SIG-M5 treated with dmso at 0.1 percent for 504 hours (cell line): Measurements from ENCODE around the gene RHBDD1.
"Not testable (repeated sequence)": the region's sequence is repeated elsewhere in the genome, so short reads cannot be mapped to it uniquely, and the experiment has no call there.

Source experiments
- DNase-seq: peaks from one replicate; lab custom pipeline; 2025; ENCODE audit not compliant: unreplicated experiment; lab: John Stamatoyannopoulos, UW

Gene RHBDD1

DNA sequence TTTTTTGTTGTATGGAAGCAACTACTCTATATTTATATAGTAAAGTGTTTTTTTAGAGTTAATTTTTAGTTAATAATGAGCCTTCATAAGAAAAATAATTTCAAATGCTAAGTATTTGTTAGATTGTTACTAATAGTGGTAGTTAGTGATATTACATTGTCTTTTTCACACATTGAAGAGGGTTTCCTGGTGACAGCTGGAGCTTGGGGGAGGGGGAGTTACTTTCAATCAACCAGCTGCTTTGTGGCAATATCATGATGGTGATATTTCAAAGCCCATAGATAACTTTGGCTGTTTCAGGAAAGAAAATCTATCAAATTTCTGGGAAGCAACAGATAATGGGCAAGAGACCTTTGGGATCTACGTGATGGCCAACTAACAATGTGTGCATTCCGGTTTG, 4.1 kb downstream of the RHBDD1 start:
- DNase-seq: no peak

DNA sequence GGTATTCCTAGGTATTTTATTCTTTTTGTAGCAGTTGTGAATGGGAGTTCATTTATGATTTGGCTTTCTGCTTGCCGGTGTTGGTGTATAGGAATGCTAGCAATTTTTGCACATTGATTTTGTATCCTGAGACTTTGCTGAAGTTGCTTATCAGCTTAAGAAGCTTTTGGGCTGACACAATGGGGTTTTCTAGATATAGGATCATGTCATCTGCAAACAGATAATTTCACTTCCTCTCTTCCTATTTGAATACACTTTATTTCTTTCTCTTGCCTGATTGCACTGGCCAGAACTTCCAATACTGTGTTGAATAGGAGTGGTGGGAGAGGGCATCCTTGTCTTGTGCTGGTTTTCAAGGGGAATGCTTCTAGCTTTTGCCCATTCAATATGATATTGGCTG, 7.1 kb downstream of the RHBDD1 start:
- not testable (repeated sequence) for DNase-seq

DNA sequence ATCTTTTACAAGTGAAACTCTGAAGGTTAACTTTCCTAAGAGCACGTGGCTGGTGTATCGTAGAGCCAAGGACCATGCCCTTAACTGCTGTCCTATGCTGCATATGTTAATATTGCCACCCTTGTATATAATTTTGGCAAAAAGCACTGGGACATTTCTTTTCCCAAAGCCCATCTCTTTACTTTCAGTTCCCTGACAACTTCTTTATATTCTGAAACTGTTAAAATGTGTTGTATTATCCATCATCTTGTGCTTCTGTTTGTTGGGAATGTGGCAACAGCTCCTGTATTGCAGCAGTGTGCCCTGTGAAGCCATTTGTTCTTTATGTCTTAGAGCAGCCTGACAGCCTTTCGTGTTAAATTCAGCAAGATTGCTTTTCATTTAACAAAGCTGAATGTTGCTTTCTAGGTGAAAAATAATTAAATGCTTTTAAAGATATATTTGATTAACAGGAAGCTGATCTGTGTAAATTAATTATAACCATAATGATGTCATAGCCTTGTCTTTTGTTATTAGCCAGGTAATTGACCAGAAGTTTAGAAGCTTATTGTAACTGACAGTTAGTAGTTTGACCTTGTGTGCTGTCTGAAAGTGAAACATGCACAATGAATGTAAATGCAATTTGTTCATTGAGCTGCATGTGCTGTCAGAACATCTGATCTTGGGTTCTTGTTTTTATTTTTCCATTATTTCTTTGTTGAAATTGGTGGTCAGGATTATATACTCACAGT, 9.7 kb downstream of the RHBDD1 start:
- no peak for DNase-seq

DNA sequence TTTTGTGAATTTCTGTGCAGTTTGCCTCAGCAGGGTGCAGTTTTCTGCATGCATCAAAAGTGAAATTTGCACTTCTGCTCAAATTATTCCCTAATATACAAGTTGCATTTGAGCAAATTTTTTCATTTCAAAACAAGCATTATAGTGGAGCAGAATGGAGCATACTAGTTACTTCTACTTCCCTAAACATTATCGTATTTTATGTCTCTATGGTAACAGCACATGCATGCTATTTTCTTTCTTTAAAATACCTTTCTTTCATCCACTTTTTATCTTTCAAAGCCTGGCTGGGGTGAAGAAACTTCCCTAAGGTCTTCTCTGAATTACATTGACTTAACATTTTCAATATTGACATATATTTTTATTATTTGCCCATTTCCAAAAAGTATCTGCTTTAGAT, 11.2 kb downstream of the RHBDD1 start:
- no peak for DNase-seq

DNA sequence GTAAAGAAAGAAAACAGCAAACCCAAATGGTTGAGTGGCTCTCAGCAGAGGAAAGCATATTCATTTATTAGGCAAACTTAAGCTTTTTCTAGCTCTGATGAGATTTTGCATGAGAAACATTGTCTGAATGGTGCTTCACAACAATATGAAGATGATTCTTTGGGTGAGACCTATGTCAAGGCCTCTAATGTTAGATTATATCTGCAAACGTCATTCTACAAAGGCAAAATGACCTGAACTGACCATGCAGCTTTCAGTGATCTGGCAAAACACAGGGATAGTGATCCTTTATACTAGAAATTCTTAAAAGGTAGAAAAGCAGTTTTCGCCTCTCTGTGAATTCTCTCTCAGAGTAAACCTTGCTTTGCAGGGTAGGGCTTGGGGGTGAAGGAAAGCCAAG, 11.7 kb downstream of the RHBDD1 start:
- no peak for DNase-seq

DNA sequence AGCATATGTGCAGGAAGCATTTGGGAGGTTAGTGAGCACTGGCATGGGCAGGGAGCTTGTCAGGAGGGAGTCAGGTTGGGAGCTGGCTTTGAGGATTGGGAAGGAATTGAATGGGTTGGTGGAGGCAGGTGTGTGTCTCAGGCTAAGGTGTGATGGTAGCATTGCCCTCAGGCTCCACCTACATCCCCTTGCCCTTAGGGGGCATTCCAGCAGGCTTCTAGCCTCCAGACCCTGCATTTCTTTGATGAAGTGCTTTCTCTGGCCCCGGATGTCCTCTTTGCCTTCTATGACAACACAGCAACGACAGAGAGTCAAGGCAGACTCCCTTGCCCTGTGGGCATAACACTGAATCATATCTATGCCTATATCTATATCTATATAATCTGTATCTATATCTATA, 13.5 kb downstream of the RHBDD1 start:
- DNase-seq: no peak

DNA sequence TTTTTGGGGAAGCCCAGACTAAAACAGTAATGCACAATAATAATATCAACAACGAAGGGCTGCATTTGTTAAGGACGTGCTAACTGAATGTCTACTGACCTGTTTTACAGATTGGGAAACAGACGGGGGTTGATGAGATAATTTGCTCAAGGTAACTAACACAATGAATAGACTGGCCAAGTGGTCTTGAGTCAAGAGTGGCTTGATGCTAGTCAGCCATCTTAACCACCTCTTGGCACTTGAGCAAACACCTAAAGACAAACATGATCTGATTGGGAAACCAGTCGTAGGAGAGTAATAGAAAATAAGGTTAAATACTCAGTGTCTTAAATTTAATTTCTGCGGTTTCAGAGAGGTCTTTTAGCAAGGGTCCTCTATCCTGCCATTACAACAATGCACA, 14.2 kb downstream of the RHBDD1 start:
- no peak for DNase-seq

DNA sequence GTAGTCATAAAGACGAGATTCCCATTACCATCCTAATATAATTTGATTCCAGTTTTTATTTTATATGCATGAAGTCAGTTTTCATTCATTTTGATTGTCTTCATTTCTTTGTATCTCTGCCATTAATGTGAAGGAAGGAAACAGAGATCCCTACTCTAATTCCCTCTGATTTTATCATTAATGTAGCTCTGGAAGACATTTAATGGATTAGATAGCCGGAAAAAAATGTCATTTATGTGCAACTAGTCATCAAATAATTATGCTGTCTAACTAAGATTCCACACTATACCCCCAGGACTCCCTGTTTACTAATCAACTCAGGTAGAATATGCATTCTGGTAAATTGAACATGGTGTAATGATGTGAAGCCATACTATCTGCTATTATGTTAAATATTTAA, 19.9 kb downstream of the RHBDD1 start:
- DNase-seq: no peak

DNA sequence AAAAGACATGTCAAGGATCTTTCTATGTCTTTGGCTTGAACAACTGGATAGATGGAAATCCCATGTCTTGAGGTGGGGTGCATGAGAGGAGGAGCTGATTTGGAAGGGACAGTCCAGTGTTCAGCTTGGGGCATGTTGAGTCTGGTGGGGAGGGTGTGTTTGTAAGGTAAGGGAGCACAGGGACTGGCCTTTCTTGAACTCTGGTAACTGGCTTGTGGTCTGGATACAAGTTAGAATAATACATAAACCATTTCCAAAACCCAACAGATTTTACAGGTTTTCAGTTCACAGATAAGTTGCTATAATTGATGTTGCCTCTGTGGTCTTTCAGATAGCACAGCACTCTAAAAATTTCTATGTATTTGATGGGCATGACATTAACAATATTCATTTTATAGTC, 24.2 kb downstream of the RHBDD1 start:
- DNase-seq: no peak

DNA sequence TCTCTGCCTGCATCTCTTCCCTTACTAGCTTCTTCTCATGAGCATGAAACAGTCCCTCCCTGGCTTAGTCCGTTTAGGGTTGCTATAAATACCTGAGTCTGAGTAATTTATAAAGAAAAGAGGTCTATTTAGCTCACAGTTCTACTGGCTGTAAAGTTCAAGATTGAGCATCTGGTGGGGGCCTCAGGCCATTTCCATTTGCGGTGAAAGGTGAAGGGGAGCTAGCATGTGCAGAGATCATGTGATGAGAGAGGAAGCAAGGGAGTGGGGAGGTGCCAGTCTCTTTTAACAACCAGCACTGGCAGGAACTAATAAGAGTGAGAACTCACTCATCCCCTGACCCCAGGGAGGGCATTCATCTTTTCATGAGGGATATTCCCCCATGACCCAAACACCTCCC, 26.8 kb downstream of the RHBDD1 start:
- DNase-seq: no peak

DNA sequence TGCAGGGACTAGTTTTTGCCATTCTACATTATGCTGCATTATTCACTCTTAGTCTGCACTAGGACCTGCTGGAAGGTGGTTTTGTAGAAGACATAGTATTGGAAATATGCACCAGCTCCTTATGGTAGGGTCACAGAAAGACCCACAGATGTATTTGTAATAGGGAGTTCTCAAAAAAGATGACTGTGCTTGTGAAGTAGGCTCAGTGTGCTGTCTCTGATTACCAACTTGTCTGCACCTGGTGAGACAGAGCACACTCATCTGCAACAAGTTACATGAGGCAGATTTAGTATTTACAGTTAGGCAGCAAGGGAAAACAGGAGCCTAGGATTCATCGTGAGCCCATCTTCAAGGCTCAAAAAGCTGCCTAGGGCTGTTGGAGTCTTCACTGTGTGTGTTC, 29.4 kb downstream of the RHBDD1 start:
- DNase-seq: no peak

DNA sequence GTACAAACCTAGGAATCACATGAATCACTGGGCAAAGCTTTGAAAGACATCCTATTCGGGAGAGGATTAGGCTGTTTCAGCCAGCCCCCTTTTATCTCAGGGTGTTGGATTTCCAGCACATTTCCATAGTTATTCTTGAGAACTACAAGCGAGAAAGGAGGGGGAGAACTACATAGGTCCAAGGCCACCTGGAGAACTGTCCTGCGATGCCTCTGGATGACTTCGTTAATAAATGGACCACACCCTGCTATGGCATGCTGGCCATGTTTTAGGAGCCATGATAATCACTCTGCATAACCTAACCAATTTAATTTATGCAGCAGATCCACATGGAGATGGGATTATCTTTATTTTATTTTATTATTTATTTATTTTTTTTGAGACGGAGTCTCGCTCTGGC, 29.9 kb downstream of the RHBDD1 start:
- no peak for DNase-seq

DNA sequence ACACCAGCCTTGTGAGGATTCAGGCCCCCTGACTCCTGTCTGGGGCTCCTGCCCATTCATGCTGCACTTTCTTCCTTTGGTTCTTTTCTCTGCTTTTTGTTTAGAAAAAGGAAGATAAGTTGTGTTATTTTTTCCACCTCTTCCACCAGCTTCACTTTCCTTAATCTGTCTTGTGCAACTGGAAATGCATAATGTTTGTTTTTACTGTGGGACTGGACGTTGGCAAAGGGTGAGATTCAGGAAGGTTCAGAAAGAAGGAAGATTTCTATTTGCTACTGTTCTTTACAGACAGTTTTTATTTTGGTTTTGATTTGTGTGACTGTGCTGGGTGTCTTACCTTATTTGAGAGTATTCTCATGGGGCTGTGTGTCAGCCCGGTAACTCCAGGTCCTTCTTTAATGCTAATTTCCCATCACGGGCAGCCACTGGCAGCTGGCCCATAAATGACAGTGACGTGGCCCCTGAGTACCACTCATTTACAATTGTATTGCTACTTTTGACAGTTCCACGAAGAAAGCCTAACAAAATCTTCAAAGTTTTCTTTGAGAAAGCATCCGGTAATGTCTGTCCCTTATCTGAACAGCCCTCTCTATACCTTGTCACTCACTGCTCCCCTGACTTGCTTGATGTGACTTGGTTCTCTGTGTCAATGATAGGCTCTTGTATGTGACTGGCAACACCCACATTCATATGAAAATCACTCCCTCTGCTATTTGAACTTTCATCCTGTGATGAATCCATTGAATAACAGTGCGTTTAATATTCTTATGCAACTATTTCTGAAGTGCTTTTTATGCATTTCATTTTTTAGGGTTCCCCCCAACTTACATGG, 32.7 kb downstream of the RHBDD1 start:
- DNase-seq: no peak

DNA sequence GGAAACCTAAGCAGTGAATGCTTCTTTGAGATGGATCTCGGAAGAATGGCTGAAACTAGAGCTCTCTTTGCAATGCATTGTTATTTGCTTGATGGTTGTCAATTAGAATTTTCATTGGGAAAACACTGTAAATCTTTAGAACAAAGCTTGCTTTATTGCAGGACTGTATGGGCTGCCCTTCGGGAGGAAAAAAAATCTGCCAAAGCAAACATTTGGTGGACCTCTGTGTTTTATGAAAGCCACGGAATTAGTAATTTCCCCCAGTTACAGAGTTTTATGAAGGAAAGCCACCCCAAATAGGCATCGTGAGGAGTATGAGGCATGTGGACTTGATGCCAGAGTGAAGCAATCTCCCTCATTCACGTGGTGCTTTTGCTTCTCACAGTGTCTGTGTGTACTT, 33.5 kb downstream of the RHBDD1 start:
- DNase-seq: no peak

DNA sequence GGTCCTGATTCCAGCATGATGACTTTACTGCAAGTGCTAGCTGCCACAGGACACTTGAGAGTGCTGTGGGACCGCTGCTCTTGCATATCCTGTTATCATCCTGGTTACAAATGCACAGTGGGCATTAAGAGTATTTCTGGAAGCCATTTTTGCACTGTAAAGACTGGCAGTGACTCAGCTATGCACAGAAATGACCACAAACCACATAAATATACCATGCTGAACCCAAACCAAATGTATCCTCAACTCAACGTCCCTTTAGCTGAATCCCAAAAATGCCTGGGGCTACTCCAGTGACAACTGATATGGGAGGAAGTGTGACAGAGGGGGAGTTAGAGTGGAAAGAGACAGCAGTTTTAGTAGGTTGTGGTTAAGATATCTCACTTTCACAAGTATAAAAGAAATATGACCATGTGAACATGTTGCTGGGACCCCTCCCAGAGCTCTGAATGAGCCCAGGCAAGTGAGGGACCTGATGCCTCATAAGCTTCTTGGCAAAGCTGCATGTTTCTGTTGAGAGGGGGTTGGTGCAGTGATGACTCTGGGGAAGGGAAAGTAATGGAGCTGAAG, 37.3 kb downstream of the RHBDD1 start:
- peak; percentile 16 for DNase-seq

DNA sequence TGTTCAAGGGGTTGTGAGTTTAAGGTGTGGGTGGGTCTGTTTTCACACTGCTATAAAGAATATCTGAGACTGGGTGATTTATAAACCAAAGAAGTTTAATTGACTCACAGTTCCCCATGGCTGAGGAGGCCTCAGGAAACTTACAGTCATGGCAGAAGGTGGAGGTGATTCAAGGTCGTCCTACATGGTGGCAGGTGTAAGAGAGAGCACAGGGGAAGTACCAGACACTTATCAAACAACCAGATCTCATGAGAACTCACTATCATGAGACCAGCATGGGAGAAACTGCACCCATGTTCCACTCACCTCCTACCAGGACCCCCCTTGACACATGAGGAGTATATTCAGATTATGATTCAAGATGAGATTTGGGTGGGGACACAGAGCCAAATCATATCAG, 38.0 kb downstream of the RHBDD1 start:
- DNase-seq: no peak

DNA sequence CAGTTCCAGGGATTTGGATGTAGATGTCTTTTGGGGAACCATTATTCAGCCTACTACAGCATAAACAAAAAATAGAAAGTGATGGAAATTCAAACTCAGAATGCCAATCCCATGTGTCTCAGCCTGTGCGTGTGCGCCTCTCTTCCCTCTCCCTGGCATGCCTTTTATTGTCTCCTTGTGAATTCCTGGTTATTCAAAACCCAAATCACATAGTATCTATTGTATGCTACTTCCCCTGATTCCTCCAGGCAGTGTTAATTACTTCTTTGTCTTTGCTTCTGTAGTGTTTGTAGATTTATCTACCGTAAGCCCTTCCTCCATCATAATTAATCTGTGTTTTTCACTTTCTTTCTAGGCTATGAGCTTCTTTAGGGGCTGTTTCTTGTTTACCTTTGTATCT, 38.9 kb downstream of the RHBDD1 start:
- DNase-seq: no peak

DNA sequence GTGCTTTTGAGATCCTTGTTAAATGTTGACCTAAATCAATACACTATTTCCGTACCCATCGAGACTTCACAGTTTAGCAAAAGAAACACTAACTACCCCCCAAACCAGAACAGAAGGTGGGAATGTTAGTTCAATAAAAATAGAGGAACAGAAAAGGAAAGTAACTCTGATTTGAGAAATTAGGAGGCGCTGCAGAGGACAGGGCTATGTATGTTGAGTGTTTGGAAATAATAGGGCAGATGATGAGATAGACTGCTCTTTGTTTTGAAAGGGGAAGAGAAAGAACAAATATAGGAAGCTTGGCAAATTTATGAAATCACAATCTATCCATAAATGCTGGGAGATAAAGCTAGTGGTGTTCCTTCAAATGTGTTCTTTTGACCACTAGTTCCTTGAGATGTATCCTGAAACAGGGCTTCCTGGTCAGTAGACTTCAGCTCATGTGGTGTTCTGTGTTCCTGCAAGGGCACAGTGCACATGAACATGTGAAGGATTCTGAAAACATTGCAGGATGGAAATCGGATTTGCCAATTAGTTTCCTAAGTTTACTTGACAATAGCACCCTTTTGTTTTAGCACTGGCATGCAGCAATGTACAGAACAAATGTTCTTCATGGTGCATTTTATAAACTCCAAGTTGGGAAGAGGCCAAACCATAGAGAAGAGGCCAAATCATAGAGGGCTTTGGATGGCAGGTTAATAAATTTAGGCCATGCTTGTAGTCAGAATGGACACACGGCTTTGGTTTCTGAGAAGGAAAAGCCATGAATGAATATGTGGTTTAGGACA, 39.8 kb downstream of the RHBDD1 start:
- peak; percentile 71 for DNase-seq

DNA sequence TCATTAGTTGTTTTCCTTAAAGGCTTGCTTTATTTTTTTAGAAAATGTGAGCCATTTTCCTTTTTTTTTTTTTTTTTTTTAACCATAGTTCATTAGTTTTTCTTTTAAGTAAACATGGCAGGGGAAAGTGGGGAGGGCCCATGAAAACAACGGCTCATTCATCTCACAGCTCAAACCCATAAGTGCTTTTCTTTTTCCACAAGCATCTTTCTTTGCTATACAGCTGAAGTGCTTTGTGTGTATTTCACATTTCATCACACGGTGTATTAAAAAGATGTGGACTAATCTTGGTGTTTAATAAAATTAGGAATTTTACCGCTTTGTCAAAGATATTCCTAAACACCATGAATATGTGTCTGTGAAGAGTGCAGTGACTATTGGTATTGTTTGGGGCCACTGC, 41.6 kb downstream of the RHBDD1 start:
- no peak for DNase-seq

DNA sequence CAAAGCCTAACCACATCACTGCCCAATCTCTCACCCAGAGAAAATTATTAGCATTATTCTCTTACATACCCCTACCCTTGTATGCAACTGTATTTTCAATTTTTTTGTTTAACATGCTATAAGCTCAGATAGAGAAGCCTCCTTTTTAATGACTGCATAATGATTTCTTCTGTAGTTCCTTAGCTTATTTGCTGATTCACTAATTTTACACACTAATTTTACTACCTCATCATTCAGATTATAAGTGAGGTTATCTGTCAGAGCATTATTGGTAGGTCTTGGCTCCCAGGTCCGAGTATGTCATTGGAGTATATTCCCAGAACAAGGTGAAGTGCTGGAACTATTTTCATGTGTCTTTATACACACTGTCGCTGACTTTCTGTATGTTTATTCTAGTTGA, 45.4 kb downstream of the RHBDD1 start:
- DNase-seq: no peak

DNA sequence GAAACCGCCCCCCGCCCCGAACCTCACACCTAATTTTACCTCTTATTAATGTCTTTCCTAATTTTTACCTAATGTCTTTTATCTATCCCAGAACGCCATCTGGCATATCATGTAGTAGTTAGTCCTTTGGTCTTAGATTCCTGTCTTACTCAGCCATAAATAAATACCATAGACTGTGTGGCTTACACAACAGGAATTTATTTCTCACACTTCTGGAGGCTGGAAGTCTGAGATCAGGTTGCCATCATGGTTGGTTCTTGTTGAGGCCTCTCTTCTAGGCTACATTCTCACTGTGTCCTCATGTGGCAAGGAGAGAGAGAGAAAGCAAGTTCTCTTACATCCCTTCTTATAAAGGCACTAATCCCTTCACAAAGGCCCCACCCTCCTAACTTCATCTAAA, 46.8 kb downstream of the RHBDD1 start:
- no peak for DNase-seq
